ENCODE results near the gene KDM2B. TPM values are rescaled to one million over a fixed set of nuclear protein-coding genes. Genes with fewer than 3 reads are reported as not detected.
A peak's percentile ranks its signal among the peaks of the same experiment; 100 is the strongest.

The KDM2B gene
- total and polyA plus RNA-seq, 2 donors (not counting 1 experiment from before 2014, with no cell fraction given): 108 to 126 TPM

GRCh38 chr12:121538699-121539061 is 42.1 kb downstream of the KDM2B start:
- Mint-ChIP-seq H3K27ac (peak overlapping the region; percentile 94), H3K4me1 (peaks cover 39% of the 10 kb centered on the region), H3K9me3 (ENCODE audit: insufficient read depth) (no peaks in the 10 kb centered on the region), H3K27me3 (no peaks in the 10 kb centered on the region), H3K4me3 (peak overlapping the region; percentile 85)
- no peaks in the 10 kb centered on the region for H3K9me3 ChIP-seq (ENCODE audit: control extremely low read depth in 1 of 3, control insufficient read depth in 2 of 3, insufficient read depth in 1 of 3, low read length in 2 of 3)
- POLR2A ChIA-PET: interaction anchor here (1.1 to 2.7 kb wide), 3 partner anchors 12 to 148 kb away, joined by 6 to 13 read pairs (median 9); no protein-coding TSS in a partner anchor
- intact Hi-C loops (cut with micrococcal nuclease): loop anchor here (5.0 kb wide), 2 partner anchors 149 to 254 kb away; partner anchors contain the start of gene RHOF
- ATAC-seq (ENCODE audit: low read depth) (no peak), DNase-seq (peak; percentile 37)
- no peak for TF ChIP-seq EZH2 (IDR thresholded peaks at IDR 0.05; ENCODE audit: borderline replicate concordance, insufficient read depth, low read depth, low read length, poor library complexity, severe bottlenecking)
- TF ChIP-seq, protein P1, sequence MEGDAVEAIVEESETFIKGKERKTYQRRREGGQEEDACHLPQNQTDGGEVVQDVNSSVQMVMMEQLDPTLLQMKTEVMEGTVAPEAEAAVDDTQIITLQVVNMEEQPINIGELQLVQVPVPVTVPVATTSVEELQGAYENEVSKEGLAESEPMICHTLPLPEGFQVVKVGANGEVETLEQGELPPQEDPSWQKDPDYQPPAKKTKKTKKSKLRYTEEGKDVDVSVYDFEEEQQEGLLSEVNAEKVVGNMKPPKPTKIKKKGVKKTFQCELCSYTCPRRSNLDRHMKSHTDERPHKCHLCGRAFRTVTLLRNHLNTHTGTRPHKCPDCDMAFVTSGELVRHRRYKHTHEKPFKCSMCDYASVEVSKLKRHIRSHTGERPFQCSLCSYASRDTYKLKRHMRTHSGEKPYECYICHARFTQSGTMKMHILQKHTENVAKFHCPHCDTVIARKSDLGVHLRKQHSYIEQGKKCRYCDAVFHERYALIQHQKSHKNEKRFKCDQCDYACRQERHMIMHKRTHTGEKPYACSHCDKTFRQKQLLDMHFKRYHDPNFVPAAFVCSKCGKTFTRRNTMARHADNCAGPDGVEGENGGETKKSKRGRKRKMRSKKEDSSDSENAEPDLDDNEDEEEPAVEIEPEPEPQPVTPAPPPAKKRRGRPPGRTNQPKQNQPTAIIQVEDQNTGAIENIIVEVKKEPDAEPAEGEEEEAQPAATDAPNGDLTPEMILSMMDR (IDR thresholded peaks at IDR 0.05): no peak
- H3K36me3 ChIP-seq (replicated peaks in 1 of 2; ENCODE audit: control extremely low read depth in 1 of 2, control insufficient read depth in 1 of 2, extremely low read depth in 1 of 2, insufficient read depth in 2 of 2, low read length in 1 of 2): peaks cover 0 to 1% of the 10 kb centered on the region in 2 experiments
- peak overlapping the region; percentile 100 for H3K4me2 ChIP-seq (replicated peaks; ENCODE audit: low read depth, low read length, poor library complexity, severe bottlenecking)
- peak overlapping the region; percentile 81 for H3K9ac ChIP-seq (ENCODE audit: low read length)
- peak overlapping the region; percentile 63 for H2AFZ ChIP-seq (ENCODE audit: insufficient read depth, low read depth, low read length, poor library complexity, severe bottlenecking)
- 64% methylated on average over 5 of the region's 5 CpGs for WGBS (ENCODE audit: insufficient coverage)
- peak overlapping the region in 3 of 5 experiments; percentile 63 to 85 (median 75) for H3K4me3 ChIP-seq (ENCODE audit: control extremely low read depth in 1 of 5, extremely low read depth in 1 of 5, insufficient read depth in 1 of 5, low read depth in 2 of 5, low read length in 4 of 5)
- CTCF ChIA-PET: interaction anchor here (0.7 to 4.6 kb wide), 9 partner anchors 14 to 130 kb away, joined by 3 to 29 read pairs (median 5); no protein-coding TSS in a partner anchor
- peaks cover 8% of the 10 kb centered on the region for H3K79me2 ChIP-seq (ENCODE audit: control insufficient read depth, insufficient read depth, low read length)
- H3K4me1 ChIP-seq (ENCODE audit: control insufficient read depth in 2 of 2, insufficient read depth in 2 of 2, low read length in 2 of 2): peaks cover 35 to 42% of the 10 kb centered on the region in 2 donors
- no peaks in the 10 kb centered on the region for H3K27me3 ChIP-seq (replicated peaks in 1 of 4; ENCODE audit: control extremely low read depth in 1 of 4, control insufficient read depth in 3 of 4, insufficient read depth in 4 of 4, low read length in 3 of 4)
- peak overlapping the region; percentile 73 to 92 for H3K27ac ChIP-seq (ENCODE audit: low read length in 2 of 2)
- no peaks in the 10 kb centered on the region for H4K20me1 ChIP-seq (ENCODE audit: control insufficient read depth, insufficient read depth, low read length, poor library complexity, severe bottlenecking)
